HepG2 (cell line): Measurements from ENCODE around the gene ABCA2. TPM values are rescaled to one million over a fixed set of nuclear protein-coding genes. Genes with fewer than 3 reads are reported as not detected.

Source experiments
- CAMTA2 ChIP-seq: sonication (generic); formaldehyde crosslinking; IDR thresholded peaks from 2 replicates; pipeline ENCODE4 v1.4.0; 2020; ENCODE audit warnings: mild to moderate bottlenecking, missing genetic modification reagents, borderline replicate concordance
- FOXO1 ChIP-seq: sonication (generic); formaldehyde crosslinking; IDR thresholded peaks from 2 replicates; pipeline ENCODE4 v1.4.0; 2020; ENCODE audit warnings: missing genetic modification reagents
- HNF4A ChIP-seq: sonication (generic); formaldehyde crosslinking; IDR thresholded peaks from 2 replicates; pipeline ENCODE4 v1.4.0; 2020; ENCODE audit warnings: missing genetic modification reagents
- HOXA5 ChIP-seq: sonication (generic); formaldehyde crosslinking; IDR thresholded peaks from 2 replicates; pipeline ENCODE4 v1.4.0; 2020; ENCODE audit warnings: missing genetic modification reagents
- KDM2A ChIP-seq: sonication (generic); formaldehyde crosslinking; IDR thresholded peaks from 2 replicates; pipeline ENCODE4 v1.4.0; 2020; ENCODE audit warnings: low read depth, missing genetic modification reagents, borderline replicate concordance
- KDM4B ChIP-seq: sonication (generic); formaldehyde crosslinking; IDR thresholded peaks from 2 replicates; pipeline ENCODE4 v1.4.0; 2020; ENCODE audit warnings: missing genetic modification reagents
- LCORL ChIP-seq, 2 experiments: fragments of 450-650 bp in 1 of 2; sonication (generic) in 1 of 2; formaldehyde crosslinking in 1 of 2; IDR thresholded peaks; 2 replicates each; pipeline versions ENCODE4 v1.5.0 to v1.6.1; 2017 to 2020; ENCODE audit warnings: antibody characterized with exemption in 1 of 2, missing genetic modification reagents in 1 of 2
- PHF21A ChIP-seq: sonication (generic); formaldehyde crosslinking; IDR thresholded peaks from 2 replicates; pipeline ENCODE4 v1.5.0; 2020; ENCODE audit warnings: mild to moderate bottlenecking, missing genetic modification reagents
- TBX3 ChIP-seq: fragments of 450-650 bp; IDR thresholded peaks from 2 replicates; pipeline ENCODE4 v1.6.1; 2017; ENCODE audit warnings: antibody characterized with exemption, mild to moderate bottlenecking, inconsistent platforms, borderline replicate concordance
- ZFP62 ChIP-seq: sonication (generic); formaldehyde crosslinking; IDR thresholded peaks from 2 replicates; pipeline ENCODE4 v1.4.0; 2020; ENCODE audit warnings: missing genetic modification reagents
- ZNF101 ChIP-seq: sonication (generic); formaldehyde crosslinking; IDR thresholded peaks from 2 replicates; pipeline ENCODE4 v1.4.0; 2020; ENCODE audit warnings: mild to moderate bottlenecking, low read depth, missing genetic modification reagents, borderline replicate concordance
- ZNF251 ChIP-seq: sonication (generic); formaldehyde crosslinking; IDR thresholded peaks from 2 replicates; pipeline ENCODE4 v1.9.0; 2021; ENCODE audit warnings: mild to moderate bottlenecking, missing genetic modification reagents
- ZNF350 ChIP-seq: sonication (generic); formaldehyde crosslinking; IDR thresholded peaks from 2 replicates; pipeline ENCODE4 v1.4.0; 2020; ENCODE audit warnings: mild to moderate bottlenecking, low read depth, missing genetic modification reagents, borderline replicate concordance
- ZNF451 ChIP-seq: sonication (generic); formaldehyde crosslinking; IDR thresholded peaks from 2 replicates; pipeline ENCODE4 v1.5.0; 2020; ENCODE audit warnings: mild to moderate bottlenecking, missing genetic modification reagents
- ZNF572 ChIP-seq: sonication (generic); formaldehyde crosslinking; IDR thresholded peaks from 2 replicates; pipeline ENCODE4 v1.5.1; 2020; ENCODE audit warnings: mild to moderate bottlenecking, missing genetic modification reagents
- ZNF629 ChIP-seq: sonication (generic); formaldehyde crosslinking; conservative IDR thresholded peaks from 2 replicates; pipeline ENCODE4 v1.5.0; 2020; ENCODE audit warnings: missing genetic modification reagents
- ZNF746 ChIP-seq: sonication (generic); formaldehyde crosslinking; IDR thresholded peaks from 2 replicates; pipeline ENCODE4 v1.8.0; 2022; ENCODE audit warnings: mild to moderate bottlenecking, missing genetic modification reagents
- ZNF776 ChIP-seq: sonication (generic); formaldehyde crosslinking; IDR thresholded peaks from 2 replicates; pipeline ENCODE4 v1.4.0; 2020; ENCODE audit warnings: mild to moderate bottlenecking, missing genetic modification reagents
- polyA plus RNA-seq, 8 experiments: library from polyadenylated mRNA; depleted of rRNA in 3 of 8; stranded (reverse) in 7 of 8; unstranded in 1 of 8; fragments of >200 nt; fragmentation: Illumina TruSeq in 4 of 8; extraction: Trizol in 4 of 8; gene quantifications; 2 replicates each; pipeline versions ENCODE4 v1.2.1 to v1.2.3, GENCODE V29; 2011 to 2016; ENCODE audit warnings: low read depth in 4 of 8, missing spikeins in 1 of 8, mixed read lengths in 1 of 8; ENCODE audit not compliant: insufficient read depth in 1 of 8
- total RNA-seq, 5 experiments: library from RNA; depleted of rRNA; stranded (reverse); fragments of >200 nt; fragmentation: Illumina TruSeq; extraction: Trizol; gene quantifications; 2 replicates each; pipeline ENCODE4 v1.2.3, GENCODE V29; 2016; ENCODE audit warnings: low read depth in 1 of 5
- TF ChIP-seq, protein P1 (sequence below): IDR thresholded peaks from 2 replicates; pipeline ENCODE4 v1.6.1; 2016; ENCODE audit warnings: mild to moderate bottlenecking
- TF ChIP-seq, protein P2 (sequence below): sonication (generic); formaldehyde crosslinking; conservative IDR thresholded peaks from 2 replicates; pipeline ENCODE4 v1.4.0; 2020; ENCODE audit warnings: missing genetic modification reagents
- TF ChIP-seq, protein P3 (sequence below): sonication (generic); formaldehyde crosslinking; IDR thresholded peaks from 2 replicates; pipeline ENCODE4 v1.5.0; 2020; ENCODE audit warnings: missing genetic modification reagents
- TF ChIP-seq, protein P4 (sequence below): sonication (generic); formaldehyde crosslinking; IDR thresholded peaks from 2 replicates; pipeline ENCODE4 v1.5.0; 2020; ENCODE audit warnings: mild to moderate bottlenecking, missing genetic modification reagents, borderline replicate concordance

Gene ABCA2
- total and polyA plus RNA-seq, 2 of the 13 experiments (the other 11 are each of a cell fraction or from before 2014, with no cell fraction given), result 2.9 to 19.2 TPM

DNA sequence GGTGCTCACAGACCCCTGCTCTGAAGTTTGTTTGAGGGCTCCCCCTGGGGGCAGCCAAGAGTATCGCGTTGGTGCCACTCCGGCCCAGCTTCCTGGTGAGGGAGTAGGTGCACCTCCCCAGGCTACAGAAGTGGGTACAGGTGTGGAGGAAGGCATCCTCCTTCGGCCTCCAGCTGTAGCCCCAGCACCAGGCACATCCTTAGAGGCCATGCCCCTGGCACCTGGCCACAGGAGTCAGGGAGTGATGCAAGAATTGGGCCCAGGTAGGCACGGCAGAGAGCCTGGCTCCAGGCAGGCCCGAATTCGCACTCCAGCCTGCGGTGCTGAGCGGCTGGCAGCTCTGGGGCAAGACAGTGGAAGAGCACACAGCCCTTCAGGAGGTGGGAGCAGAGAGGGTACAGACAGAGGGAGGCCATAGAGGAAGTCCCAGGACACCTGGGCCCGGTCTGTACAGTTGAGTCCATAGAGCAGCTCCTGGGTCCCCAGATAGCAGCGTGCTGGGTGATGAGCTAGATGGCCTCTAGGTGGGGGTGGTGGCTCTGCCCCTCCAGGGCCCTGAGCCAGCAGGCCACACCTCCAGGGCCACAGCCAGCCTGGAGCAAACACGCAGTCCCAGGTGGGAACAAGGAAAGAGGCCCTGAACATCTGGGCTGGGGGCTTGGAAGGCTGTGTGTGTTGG lies 40.0 kb upstream of the ABCA2 start (continued):
- TF ChIP-seq KDM2A (CRISPR knock-in tag) (peak; percentile 72), FOXO1 (CRISPR knock-in tag) (peak; percentile 4; the same call in 1 of the 2 replicates), ZNF746 (CRISPR knock-in tag) (peak; percentile 41; the same call in 1 of the 2 replicates), LCORL (IDR thresholded peaks at IDR 0.05) (no peak), LCORL (CRISPR knock-in tag; IDR thresholded peaks at IDR 0.05) (peak; percentile 89), ZFP62 (no peak), CAMTA2 (CRISPR knock-in tag) (0 out of 2 replicates have a peak, but pooled peaks have one; percentile 44), PHF21A (CRISPR knock-in tag) (peak; percentile 68; the same call in 1 of the 2 replicates), KDM4B (CRISPR knock-in tag) (no peak), ZNF101 (no peak), ZNF451 (no peak), HNF4A (CRISPR knock-in tag) (peak; percentile 48; the same call in 1 of the 2 replicates), ZNF251 (CRISPR knock-in tag) (0 out of 2 replicates have a peak, but pooled peaks have one; percentile 5), ZNF572 (CRISPR knock-in tag) (peak; percentile 35; the same call in 1 of the 2 replicates), TBX3 (no peak), ZNF629 (peak; percentile 43; the same call in 1 of the 2 replicates), ZNF350 (peak; percentile 74; the same call in 1 of the 2 replicates), ZNF776 (peak; percentile 85), HOXA5 (CRISPR knock-in tag) (no peak)
- TF ChIP-seq, protein P1, sequence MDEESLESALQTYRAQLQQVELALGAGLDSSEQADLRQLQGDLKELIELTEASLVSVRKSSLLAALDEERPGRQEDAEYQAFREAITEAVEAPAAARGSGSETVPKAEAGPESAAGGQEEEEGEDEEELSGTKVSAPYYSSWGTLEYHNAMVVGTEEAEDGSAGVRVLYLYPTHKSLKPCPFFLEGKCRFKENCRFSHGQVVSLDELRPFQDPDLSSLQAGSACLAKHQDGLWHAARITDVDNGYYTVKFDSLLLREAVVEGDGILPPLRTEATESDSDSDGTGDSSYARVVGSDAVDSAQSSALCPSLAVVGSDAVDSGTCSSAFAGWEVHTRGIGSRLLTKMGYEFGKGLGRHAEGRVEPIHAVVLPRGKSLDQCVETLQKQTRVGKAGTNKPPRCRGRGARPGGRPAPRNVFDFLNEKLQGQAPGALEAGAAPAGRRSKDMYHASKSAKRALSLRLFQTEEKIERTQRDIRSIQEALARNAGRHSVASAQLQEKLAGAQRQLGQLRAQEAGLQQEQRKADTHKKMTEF (CRISPR knock-in tag), result no peak
- TF ChIP-seq, protein P2, sequence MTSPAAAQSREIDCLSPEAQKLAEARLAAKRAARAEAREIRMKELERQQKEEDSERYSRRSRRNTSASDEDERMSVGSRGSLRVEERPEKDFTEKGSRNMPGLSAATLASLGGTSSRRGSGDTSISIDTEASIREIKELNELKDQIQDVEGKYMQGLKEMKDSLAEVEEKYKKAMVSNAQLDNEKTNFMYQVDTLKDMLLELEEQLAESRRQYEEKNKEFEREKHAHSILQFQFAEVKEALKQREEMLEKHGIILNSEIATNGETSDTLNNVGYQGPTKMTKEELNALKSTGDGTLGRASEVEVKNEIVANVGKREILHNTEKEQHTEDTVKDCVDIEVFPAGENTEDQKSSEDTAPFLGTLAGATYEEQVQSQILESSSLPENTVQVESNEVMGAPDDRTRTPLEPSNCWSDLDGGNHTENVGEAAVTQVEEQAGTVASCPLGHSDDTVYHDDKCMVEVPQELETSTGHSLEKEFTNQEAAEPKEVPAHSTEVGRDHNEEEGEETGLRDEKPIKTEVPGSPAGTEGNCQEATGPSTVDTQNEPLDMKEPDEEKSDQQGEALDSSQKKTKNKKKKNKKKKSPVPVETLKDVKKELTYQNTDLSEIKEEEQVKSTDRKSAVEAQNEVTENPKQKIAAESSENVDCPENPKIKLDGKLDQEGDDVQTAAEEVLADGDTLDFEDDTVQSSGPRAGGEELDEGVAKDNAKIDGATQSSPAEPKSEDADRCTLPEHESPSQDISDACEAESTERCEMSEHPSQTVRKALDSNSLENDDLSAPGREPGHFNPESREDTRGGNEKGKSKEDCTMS (CRISPR knock-in tag), result no peak
- TF ChIP-seq, protein P3, sequence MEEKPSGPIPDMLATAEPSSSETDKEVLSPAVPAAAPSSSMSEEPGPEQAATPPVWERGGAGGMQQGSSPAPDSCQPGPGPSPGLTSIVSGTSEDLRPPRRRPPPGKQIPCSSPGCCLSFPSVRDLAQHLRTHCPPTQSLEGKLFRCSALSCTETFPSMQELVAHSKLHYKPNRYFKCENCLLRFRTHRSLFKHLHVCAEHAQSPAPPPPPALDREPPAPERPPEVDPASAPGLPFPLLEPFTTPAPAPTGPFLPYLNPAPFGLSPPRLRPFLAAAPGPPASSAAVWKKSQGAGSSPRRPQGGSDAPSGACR, result peak; percentile 95; the same call in 1 of the 2 replicates
- TF ChIP-seq, protein P4, sequence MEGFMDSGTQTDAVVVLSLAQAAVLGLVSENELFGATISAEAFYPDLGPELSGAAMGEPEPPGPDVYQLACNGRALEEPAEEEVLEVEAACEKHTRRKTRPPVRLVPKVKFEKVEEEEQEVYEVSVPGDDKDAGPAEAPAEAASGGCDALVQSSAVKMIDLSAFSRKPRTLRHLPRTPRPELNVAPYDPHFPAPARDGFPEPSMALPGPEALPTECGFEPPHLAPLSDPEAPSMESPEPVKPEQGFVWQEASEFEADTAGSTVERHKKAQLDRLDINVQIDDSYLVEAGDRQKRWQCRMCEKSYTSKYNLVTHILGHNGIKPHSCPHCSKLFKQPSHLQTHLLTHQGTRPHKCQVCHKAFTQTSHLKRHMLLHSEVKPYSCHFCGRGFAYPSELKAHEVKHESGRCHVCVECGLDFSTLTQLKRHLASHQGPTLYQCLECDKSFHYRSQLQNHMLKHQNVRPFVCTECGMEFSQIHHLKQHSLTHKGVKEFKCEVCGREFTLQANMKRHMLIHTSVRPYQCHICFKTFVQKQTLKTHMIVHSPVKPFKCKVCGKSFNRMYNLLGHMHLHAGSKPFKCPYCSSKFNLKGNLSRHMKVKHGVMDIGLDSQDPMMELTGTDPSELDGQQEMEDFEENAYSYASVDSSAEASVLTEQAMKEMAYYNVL, result peak; percentile 47; the same call in 1 of the 2 replicates
